Measurements from ENCODE around the gene FNIP2. TPM values are rescaled to one million over a fixed set of nuclear protein-coding genes. Genes with fewer than 3 reads are reported as not detected.
"Not testable (repeated sequence)": the region's sequence is repeated elsewhere in the genome, so short reads cannot be mapped to it uniquely, and the experiment has no call there.

FNIP2 gene
- polyA plus RNA-seq (ENCODE audit: insufficient read length) = 12.2 TPM

GRCh38 chr4:158768555-158769174 lies at the start of gene FNIP2:
TSS of gene FNIP2 (plus strand) at chr4:158769026. CDS start at chr4:158769213, 187 bp downstream.
- no peak for DNase-seq (ENCODE audit: low read depth)

GRCh38 chr4:158721680-158722079 lies 47.1 kb upstream of the FNIP2 start:
- DNase-seq (ENCODE audit: low read depth) = no peak

GRCh38 chr4:158722291-158722916 lies 46.4 kb upstream of the FNIP2 start:
- peak; percentile 5 for DNase-seq (ENCODE audit: low read depth)

- peak; percentile 40 for DNase-seq (ENCODE audit: low read depth)
Measured at GRCh38 chr4:158722917-158723793, 45.7 kb upstream of the FNIP2 start, which contains the start of gene PPID. TSS of gene PPID (minus strand) at chr4:158723396. CDS start at chr4:158723288, 108 bp downstream.

GRCh38 chr4:158724637-158725036 lies 44.2 kb upstream of the FNIP2 start:
- no peak for DNase-seq (ENCODE audit: low read depth)

GRCh38 chr4:158726633-158727032 lies 42.2 kb upstream of the FNIP2 start:
- no peak for DNase-seq (ENCODE audit: low read depth)

GRCh38 chr4:158728236-158728635 lies 40.6 kb upstream of the FNIP2 start:
- DNase-seq (ENCODE audit: low read depth) = no peak

- DNase-seq (ENCODE audit: low read depth) = no peak
Measured at GRCh38 chr4:158729716-158730559, 38.9 kb upstream of the FNIP2 start.

GRCh38 chr4:158738866-158739265 lies 30.0 kb upstream of the FNIP2 start:
- DNase-seq (ENCODE audit: low read depth) = no peak

GRCh38 chr4:158739600-158739999 lies 29.2 kb upstream of the FNIP2 start:
- no peak for DNase-seq (ENCODE audit: low read depth)

GRCh38 chr4:158741326-158742021 lies 27.4 kb upstream of the FNIP2 start:
- DNase-seq (ENCODE audit: low read depth) = no peak

- DNase-seq (ENCODE audit: low read depth) = not testable (repeated sequence)
Measured at GRCh38 chr4:158746537-158746936, 22.3 kb upstream of the FNIP2 start.

GRCh38 chr4:158750379-158750778 lies 18.4 kb upstream of the FNIP2 start:
- no peak for DNase-seq (ENCODE audit: low read depth)

GRCh38 chr4:158754385-158755180 lies 14.2 kb upstream of the FNIP2 start:
- no peak for DNase-seq (ENCODE audit: low read depth)

- not testable (repeated sequence) for DNase-seq (ENCODE audit: low read depth)
Measured at GRCh38 chr4:158755819-158756218, 13.0 kb upstream of the FNIP2 start.

GRCh38 chr4:158756588-158756987 lies 12.2 kb upstream of the FNIP2 start:
- no peak for DNase-seq (ENCODE audit: low read depth)

- DNase-seq (ENCODE audit: low read depth) = no peak
Measured at GRCh38 chr4:158758142-158758541, 10.7 kb upstream of the FNIP2 start.

GRCh38 chr4:158758703-158759102 lies 10.1 kb upstream of the FNIP2 start:
- no peak for DNase-seq (ENCODE audit: low read depth)

GRCh38 chr4:158759539-158759938 lies 9.3 kb upstream of the FNIP2 start:
- DNase-seq (ENCODE audit: low read depth) = not testable (repeated sequence)

GRCh38 chr4:158760866-158761265 lies 8.0 kb upstream of the FNIP2 start:
- DNase-seq (ENCODE audit: low read depth) = no peak

Data from forelimb muscle (tissue), 1 donor.